Mammary epithelial cell (primary cell): ENCODE data around the gene FUCA2.

ENCODE experiments used
- EZH2 ChIP-seq: IDR thresholded peaks from 2 replicates; pipeline ENCODE4 v1.6.1; 2012; ENCODE audit warnings: low read length, inconsistent platforms, borderline replicate concordance
- TF ChIP-seq, protein P1 (sequence below), 2 donors: IDR thresholded peaks in 1 of 2; conservative IDR thresholded peaks in 1 of 2; 2 replicates each; pipeline ENCODE4 v1.5.1; 2011 to 2012; ENCODE audit warnings: inconsistent platforms in 2 of 2, low read length in 2 of 2, mild to moderate bottlenecking in 2 of 2, control low read depth in 1 of 2, low read depth in 1 of 2; ENCODE audit not compliant: insufficient read depth in 1 of 2; ENCODE audit errors: extremely low read depth in 1 of 2

DNA sequence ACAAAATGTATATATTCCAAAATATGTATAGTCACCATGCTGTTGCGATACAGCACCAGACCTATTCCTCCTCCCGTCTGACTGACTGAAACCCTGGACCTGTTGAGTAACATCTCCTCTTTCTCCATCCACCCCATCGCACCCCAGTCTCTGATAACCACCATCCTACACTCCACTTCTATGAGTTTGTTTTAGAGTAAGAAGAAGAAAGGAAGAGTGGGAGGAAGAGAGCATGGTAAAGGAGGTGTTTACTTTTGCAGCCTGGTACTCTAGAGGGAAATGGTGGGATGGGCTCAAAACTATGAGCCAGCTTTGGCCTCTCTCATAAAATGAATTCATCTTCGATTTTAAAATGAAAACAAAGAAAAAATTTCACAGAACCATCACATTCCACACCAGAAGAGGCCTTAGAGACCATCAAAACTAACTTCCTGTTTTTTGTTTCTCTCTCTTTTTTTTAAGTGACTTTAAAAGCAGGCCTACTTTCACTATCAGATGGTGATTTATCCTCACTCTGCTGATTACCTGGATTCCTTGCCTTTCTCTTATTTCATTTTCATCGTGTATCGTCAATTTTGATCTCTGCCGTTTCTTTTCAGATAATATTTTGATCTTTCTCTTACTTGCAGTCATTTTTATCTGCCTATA, 16.8 kb upstream of the FUCA2 start:
- TF ChIP-seq, protein P1, sequence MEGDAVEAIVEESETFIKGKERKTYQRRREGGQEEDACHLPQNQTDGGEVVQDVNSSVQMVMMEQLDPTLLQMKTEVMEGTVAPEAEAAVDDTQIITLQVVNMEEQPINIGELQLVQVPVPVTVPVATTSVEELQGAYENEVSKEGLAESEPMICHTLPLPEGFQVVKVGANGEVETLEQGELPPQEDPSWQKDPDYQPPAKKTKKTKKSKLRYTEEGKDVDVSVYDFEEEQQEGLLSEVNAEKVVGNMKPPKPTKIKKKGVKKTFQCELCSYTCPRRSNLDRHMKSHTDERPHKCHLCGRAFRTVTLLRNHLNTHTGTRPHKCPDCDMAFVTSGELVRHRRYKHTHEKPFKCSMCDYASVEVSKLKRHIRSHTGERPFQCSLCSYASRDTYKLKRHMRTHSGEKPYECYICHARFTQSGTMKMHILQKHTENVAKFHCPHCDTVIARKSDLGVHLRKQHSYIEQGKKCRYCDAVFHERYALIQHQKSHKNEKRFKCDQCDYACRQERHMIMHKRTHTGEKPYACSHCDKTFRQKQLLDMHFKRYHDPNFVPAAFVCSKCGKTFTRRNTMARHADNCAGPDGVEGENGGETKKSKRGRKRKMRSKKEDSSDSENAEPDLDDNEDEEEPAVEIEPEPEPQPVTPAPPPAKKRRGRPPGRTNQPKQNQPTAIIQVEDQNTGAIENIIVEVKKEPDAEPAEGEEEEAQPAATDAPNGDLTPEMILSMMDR (conservative IDR thresholded peaks at IDR 0.05 in 1 of 2, IDR thresholded peaks at IDR 0.05 in 1 of 2; ENCODE audit: extremely low read depth in 1 of 2, insufficient read depth in 1 of 2, low read depth in 1 of 2, low read length in 2 of 2), result no peak
- no peak for TF ChIP-seq EZH2
